ENCODE data around the gene BICRAL. TPM values are rescaled to one million over a fixed set of nuclear protein-coding genes. Genes with fewer than 3 reads are reported as not detected.
A peak's percentile ranks its signal among the peaks of the same experiment; 100 is the strongest.

The BICRAL gene
- total RNA-seq, 1 donor: 9.4 TPM

- Histone ChIP-seq H3K79me2 (ENCODE audit: insufficient read depth, low read length) (peaks cover 22% of the 10 kb centered on the region), H3K4me3 (ENCODE audit: insufficient read depth, low read length) (no peak overlapping the region), H3K36me3 (ENCODE audit: insufficient read depth, low read length) (no peaks in the 10 kb centered on the region), H4K20me1 (ENCODE audit: insufficient read depth, low read length) (peaks cover 15% of the 10 kb centered on the region), H3K9me3 (ENCODE audit: low read depth, low read length) (no peaks in the 10 kb centered on the region), H3K27ac (ENCODE audit: low read depth, low read length) (no peak overlapping the region), H3K27me3 (ENCODE audit: insufficient read depth, low read length) (no peaks in the 10 kb centered on the region), H3K4me1 (ENCODE audit: insufficient read depth, low read length) (peaks cover 14% of the 10 kb centered on the region), H2AFZ (ENCODE audit: low read length) (no peak overlapping the region), H3K4me2 (ENCODE audit: insufficient read depth, low read length) (no peak overlapping the region)
- TF ChIP-seq CTCF (IDR thresholded peaks at IDR 0.05; ENCODE audit: extremely low read depth, low read depth, low read length): no peak
- DNase-seq (ENCODE audit: insufficient read length, low spot score, missing footprints): peak; percentile 46
Observed at GRCh38 chr6:42742116-42742894, 39.5 kb upstream of the BICRAL start.

GRCh38 chr6:42744351-42744893 lies 37.4 kb upstream of the BICRAL start:
- no peaks in the 10 kb centered on the region for H3K9me3 ChIP-seq (ENCODE audit: low read depth, low read length)
- peak overlapping the region; percentile 97 for H3K4me3 ChIP-seq (ENCODE audit: insufficient read depth, low read length)
- no peaks in the 10 kb centered on the region for H3K27me3 ChIP-seq (ENCODE audit: insufficient read depth, low read length)
- peaks cover 16% of the 10 kb centered on the region for H3K4me1 ChIP-seq (ENCODE audit: insufficient read depth, low read length)
- DNase-seq (ENCODE audit: insufficient read length, low spot score, missing footprints): no peak
- H4K20me1 ChIP-seq (ENCODE audit: insufficient read depth, low read length): peaks cover 15% of the 10 kb centered on the region
- H2AFZ ChIP-seq (ENCODE audit: low read length): no peak overlapping the region
- peak overlapping the region; percentile 99 for H3K4me2 ChIP-seq (ENCODE audit: insufficient read depth, low read length)
- H3K79me2 ChIP-seq (ENCODE audit: insufficient read depth, low read length): peaks cover 22% of the 10 kb centered on the region
- TF ChIP-seq CTCF (IDR thresholded peaks at IDR 0.05; ENCODE audit: extremely low read depth, low read depth, low read length): no peak
- peak overlapping the region; percentile 78 for H3K27ac ChIP-seq (ENCODE audit: low read depth, low read length)
- no peaks in the 10 kb centered on the region for H3K36me3 ChIP-seq (ENCODE audit: insufficient read depth, low read length)

- H3K4me3 ChIP-seq (ENCODE audit: insufficient read depth, low read length): peak overlapping the region; percentile 97
- peak overlapping the region; percentile 99 for H3K4me2 ChIP-seq (ENCODE audit: insufficient read depth, low read length)
- H3K27ac ChIP-seq (ENCODE audit: low read depth, low read length): peak overlapping the region; percentile 78
- peaks cover 15% of the 10 kb centered on the region for H4K20me1 ChIP-seq (ENCODE audit: insufficient read depth, low read length)
- peaks cover 22% of the 10 kb centered on the region for H3K79me2 ChIP-seq (ENCODE audit: insufficient read depth, low read length)
- H3K27me3 ChIP-seq (ENCODE audit: insufficient read depth, low read length): no peaks in the 10 kb centered on the region
- peak overlapping the region; percentile 98 for H2AFZ ChIP-seq (ENCODE audit: low read length)
- peak; percentile 81 for DNase-seq (ENCODE audit: insufficient read length, low spot score, missing footprints)
- TF ChIP-seq CTCF (IDR thresholded peaks at IDR 0.05; ENCODE audit: extremely low read depth, low read depth, low read length): no peak
- H3K4me1 ChIP-seq (ENCODE audit: insufficient read depth, low read length): peaks cover 16% of the 10 kb centered on the region
- no peaks in the 10 kb centered on the region for H3K36me3 ChIP-seq (ENCODE audit: insufficient read depth, low read length)
- no peaks in the 10 kb centered on the region for H3K9me3 ChIP-seq (ENCODE audit: low read depth, low read length)
Observed at GRCh38 chr6:42745083-42745639, 36.7 kb upstream of the BICRAL start.
